Measurements from ENCODE around the gene CSNK1D. TPM values are rescaled to one million over a fixed set of nuclear protein-coding genes. Genes with fewer than 3 reads are reported as not detected.

Gene CSNK1D
- total and polyA plus RNA-seq, 10 of the 15 experiments (the other 5 are each of a cell fraction or from before 2014, with no cell fraction given), result 5.7 to 105 (median 58.1) TPM

- TF ChIP-seq PRDM15 (CRISPR knock-in tag; IDR thresholded peaks at IDR 0.05) (no peak), E2F4 (IDR thresholded peaks at IDR 0.05; ENCODE audit: low read depth, low read length) (no peak), SIN3A (IDR thresholded peaks at IDR 0.05; ENCODE audit: low read depth, low read length) (no peak), CREM (IDR thresholded peaks at IDR 0.05; ENCODE audit: low read depth) (no peak), HDAC2 (IDR thresholded peaks at IDR 0.05) (no peak), ZNF687 (IDR thresholded peaks at IDR 0.05) (peak; percentile 94), EP300 (IDR thresholded peaks at IDR 0.05; ENCODE audit: borderline replicate concordance in 1 of 2, control insufficient read depth in 1 of 2, low read depth in 2 of 2, low read length in 2 of 2) (no peak), RCOR1 (conservative IDR thresholded peaks at IDR 0.05; ENCODE audit: low read depth, low read length) (no peak), ZSCAN29 (IDR thresholded peaks at IDR 0.05) (no peak), ZNF24 (IDR thresholded peaks at IDR 0.05) (no peak), SREBF1 (IDR thresholded peaks at IDR 0.05; ENCODE audit: low read length) (no peak), ZNF217 (IDR thresholded peaks at IDR 0.05) (no peak), RELB (IDR thresholded peaks at IDR 0.05; ENCODE audit: low read depth) (peak; percentile 71; the same call in 1 of the 2 replicates), ETV6 (conservative IDR thresholded peaks at IDR 0.05 in 1 of 2, IDR thresholded peaks at IDR 0.05 in 1 of 2; ENCODE audit: borderline replicate concordance in 1 of 2, low read depth in 1 of 2) (no peak), POLR2A (IDR thresholded peaks at IDR 0.05; ENCODE audit: low read depth, low read length) (peak; percentile 43; the same call in 1 of the 2 replicates), ATF3 (IDR thresholded peaks at IDR 0.05; ENCODE audit: borderline replicate concordance, extremely low read depth, low read depth, low read length) (no peak), MEF2B (IDR thresholded peaks at IDR 0.05; ENCODE audit: partially characterized antibody, poor library complexity, severe bottlenecking) (peak; percentile 97), SMAD1 (IDR thresholded peaks at IDR 0.05; ENCODE audit: low read depth, partially characterized antibody) (peak; percentile 57), NBN (IDR thresholded peaks at IDR 0.05) (peak; percentile 88; the same call in 1 of the 2 replicates), CHD1 (IDR thresholded peaks at IDR 0.05; ENCODE audit: low read depth, low read length) (peak; percentile 81; the same call in 1 of the 2 replicates)
These were observed 28.5 kb upstream of the CSNK1D start (continued) for GRCh38 chr17:82301916-82302567.

All from GM12878 (cell line).